Rectal smooth muscle tissue (tissue), 1 donor: ENCODE data around the gene NAALADL2.

Experiments
- H3K27ac ChIP-seq: one replicate; pipeline ENCODE4 v1.7.0; 2013; ENCODE audit warnings: low read depth, low read length, inconsistent platforms
- H3K27me3 ChIP-seq: one replicate; pipeline ENCODE4 v1.7.0; 2013; ENCODE audit warnings: low read length; ENCODE audit not compliant: control insufficient read depth, insufficient read depth
- H3K36me3 ChIP-seq: one replicate; pipeline ENCODE4 v1.7.0; 2013; ENCODE audit warnings: low read length; ENCODE audit not compliant: control insufficient read depth, insufficient read depth
- H3K4me1 ChIP-seq: one replicate; pipeline ENCODE4 v1.7.0; 2013; ENCODE audit warnings: low read length; ENCODE audit not compliant: control insufficient read depth, insufficient read depth
- H3K4me3 ChIP-seq: one replicate; pipeline ENCODE4 v1.7.0; 2013; ENCODE audit warnings: low read length
- H3K9ac ChIP-seq: one replicate; pipeline ENCODE4 v1.7.0; 2013; ENCODE audit warnings: low read length

The NAALADL2 gene

DNA sequence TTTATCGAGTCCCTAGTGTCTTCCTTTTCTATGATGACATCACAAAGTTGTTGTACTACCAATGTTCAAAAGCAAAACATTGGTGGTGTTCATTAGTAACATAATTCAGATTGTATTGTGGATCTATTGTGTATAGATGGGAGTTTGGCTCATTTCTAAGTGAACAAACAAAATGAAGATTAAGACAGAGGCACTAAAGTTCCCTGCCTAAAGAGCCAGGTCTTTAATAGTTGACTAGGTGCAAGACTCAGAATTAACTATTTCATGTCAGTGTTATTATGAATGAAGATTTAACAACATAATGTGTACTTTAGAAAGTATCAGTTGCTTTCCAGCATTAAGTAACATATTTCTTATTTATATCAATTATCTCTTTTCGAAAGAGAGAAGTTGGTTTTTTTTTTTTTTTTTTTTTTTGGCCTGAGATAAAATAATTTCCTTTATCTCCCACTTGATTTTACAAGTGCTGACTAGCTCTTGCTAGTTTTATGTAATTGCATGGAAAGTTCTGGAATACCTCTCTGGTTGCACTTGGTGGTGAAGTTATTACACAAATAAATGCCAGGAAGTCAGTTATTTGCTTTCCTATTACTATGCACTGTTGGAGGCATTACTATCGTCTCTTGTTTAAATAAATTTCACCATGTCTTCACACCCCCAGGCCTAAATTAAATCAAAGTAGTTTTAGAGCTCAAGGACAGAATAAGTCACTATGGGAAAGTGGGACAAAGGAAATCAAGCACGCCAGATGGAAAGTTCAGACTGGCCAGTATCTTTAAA is 48.7 kb downstream of the NAALADL2 start:
- H3K27me3 ChIP-seq = no peaks in the 10 kb centered on the region
- H3K27ac ChIP-seq = no peak overlapping the region
- H3K9ac ChIP-seq = no peak overlapping the region

DNA sequence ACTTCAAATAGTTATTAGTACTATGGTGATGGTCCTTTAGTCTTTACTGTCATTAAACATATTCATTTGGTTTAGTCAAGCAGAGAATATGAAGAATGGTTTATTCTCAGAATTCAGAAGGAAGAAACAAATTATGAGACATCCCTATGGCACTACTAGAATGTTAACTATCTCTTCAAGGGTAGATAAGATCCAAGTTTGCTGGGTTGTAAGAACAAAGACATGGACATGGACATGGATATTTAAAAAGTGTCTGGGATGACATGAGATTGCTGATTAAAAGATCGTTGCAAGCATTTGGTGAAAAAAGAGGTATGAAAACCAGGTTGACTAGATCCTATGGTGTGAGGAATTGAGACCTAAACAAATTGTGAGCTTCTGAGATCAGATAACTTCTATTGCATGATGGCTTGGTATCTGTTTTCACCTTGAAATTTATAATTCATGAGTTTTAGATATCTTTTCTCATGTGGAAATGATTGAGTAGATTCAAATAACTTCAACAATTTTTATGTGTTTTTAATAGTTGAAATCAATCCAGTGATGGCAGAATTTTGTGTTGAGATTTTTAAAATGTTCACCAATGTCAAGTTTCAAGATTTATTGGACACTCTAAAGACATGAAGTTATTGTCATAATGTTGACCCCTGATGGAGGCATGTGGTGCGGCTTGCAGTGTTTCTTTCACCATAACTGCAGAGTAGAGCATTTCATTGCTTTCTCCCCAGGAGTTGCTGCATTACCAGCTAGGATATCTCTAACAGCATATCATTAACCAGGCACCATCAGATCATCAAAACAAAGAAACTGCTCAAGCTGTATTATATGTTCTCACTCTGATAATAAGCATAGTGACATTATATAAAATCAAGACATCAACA is 72.6 kb downstream of the NAALADL2 start:
- Histone ChIP-seq H3K36me3 (no peaks in the 10 kb centered on the region), H3K27me3 (no peaks in the 10 kb centered on the region), H3K4me1 (no peaks in the 10 kb centered on the region), H3K9ac (no peak overlapping the region), H3K4me3 (no peak overlapping the region), H3K27ac (no peak overlapping the region)

More for the DNA sequence above, 48.7 kb downstream of the NAALADL2 start:
- Histone ChIP-seq H3K4me1 (no peaks in the 10 kb centered on the region), H3K36me3 (no peaks in the 10 kb centered on the region), H3K4me3 (no peak overlapping the region)

DNA sequence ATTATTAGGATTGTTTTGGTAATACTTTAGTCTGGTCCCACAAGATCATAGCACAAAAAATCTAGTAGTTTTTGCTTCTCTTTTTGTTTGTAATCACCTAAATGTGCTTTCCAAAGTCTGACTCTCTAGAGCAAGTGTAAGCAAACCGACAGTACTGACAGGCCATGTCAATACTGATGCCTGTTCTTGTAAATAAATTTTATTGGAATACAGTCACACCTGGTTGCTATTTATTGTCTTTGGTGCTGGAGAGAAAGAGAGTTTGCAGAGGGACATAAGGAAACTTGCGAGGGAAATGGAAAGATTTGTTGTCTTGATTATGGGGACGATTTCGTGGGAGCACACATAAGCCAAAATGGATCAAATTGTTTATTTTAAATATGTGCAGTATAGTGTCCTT is 77.5 kb downstream of the NAALADL2 start:
- no peak overlapping the region for H3K9ac ChIP-seq
- no peak overlapping the region for H3K27ac ChIP-seq
- H3K4me1 ChIP-seq = peaks cover 2% of the 10 kb centered on the region
- H3K36me3 ChIP-seq = no peaks in the 10 kb centered on the region
- H3K27me3 ChIP-seq = no peaks in the 10 kb centered on the region
- H3K4me3 ChIP-seq = no peak overlapping the region

DNA sequence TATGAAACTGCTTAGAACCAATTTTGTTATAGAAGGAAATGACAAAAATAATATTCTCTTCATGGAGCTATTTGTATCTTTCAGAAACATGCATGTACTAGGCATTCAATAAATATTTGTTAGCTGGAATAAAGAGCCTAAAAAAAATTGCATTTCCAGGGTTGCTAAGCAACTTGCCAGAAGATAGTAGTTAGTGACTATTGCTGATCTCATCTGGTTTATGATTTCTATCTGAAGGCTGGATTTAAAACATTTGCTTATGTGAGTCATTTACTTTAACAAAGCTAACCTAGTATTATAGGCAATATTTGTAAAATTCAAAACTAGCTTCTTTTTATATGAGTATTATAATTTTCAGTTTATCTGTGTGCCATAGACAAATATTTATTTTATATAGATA is 78.3 kb downstream of the NAALADL2 start:
- no peak overlapping the region for H3K9ac ChIP-seq
- no peak overlapping the region for H3K27ac ChIP-seq
- peaks cover 2% of the 10 kb centered on the region for H3K4me1 ChIP-seq
- no peaks in the 10 kb centered on the region for H3K36me3 ChIP-seq
- no peaks in the 10 kb centered on the region for H3K27me3 ChIP-seq
- H3K4me3 ChIP-seq = no peak overlapping the region

DNA sequence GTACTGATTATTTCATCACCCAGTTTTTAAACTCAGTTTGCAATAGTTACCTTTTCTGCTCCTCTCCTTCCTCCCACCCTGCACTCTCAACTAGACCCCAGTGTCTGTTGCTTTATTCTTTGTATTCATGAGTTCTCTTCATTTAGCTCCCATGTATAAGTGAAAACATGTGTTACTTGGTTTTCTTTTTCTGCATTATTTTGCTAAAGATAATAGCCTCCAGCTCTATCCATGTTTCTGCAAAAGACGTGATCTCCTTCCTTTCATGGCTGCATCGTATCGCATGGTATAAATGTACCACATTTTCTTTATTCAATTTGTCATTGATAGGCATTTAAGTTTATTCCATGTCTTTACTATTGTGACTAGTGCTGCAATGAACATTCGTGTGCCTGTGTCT is 79.0 kb downstream of the NAALADL2 start:
- Histone ChIP-seq H3K9ac (no peak overlapping the region), H3K36me3 (no peaks in the 10 kb centered on the region), H3K27ac (no peak overlapping the region), H3K4me1 (peaks cover 2% of the 10 kb centered on the region), H3K27me3 (no peaks in the 10 kb centered on the region), H3K4me3 (no peak overlapping the region)

DNA sequence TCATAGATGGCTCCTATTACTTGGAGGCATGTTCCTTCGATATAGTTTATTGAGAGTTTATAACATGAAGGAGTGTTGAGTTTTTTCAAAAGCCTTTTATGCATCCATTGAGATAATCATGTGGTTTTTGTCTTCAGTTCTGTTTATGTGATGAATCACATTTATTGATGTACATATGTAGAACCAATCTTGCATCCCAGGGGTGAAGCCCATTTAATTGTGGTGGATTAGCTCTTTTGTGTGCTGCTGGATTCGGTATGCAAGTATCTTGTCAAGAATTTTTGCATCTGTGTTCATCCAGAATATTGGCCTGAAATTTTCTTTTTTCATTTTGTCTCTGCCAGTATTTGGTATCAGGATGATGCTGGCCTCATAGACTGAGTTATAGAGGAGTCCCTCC is 81.0 kb downstream of the NAALADL2 start:
- Histone ChIP-seq H3K4me3 (no peak overlapping the region), H3K9ac (no peak overlapping the region), H3K27me3 (no peaks in the 10 kb centered on the region), H3K4me1 (peaks cover 2% of the 10 kb centered on the region), H3K27ac (no peak overlapping the region), H3K36me3 (no peaks in the 10 kb centered on the region)

DNA sequence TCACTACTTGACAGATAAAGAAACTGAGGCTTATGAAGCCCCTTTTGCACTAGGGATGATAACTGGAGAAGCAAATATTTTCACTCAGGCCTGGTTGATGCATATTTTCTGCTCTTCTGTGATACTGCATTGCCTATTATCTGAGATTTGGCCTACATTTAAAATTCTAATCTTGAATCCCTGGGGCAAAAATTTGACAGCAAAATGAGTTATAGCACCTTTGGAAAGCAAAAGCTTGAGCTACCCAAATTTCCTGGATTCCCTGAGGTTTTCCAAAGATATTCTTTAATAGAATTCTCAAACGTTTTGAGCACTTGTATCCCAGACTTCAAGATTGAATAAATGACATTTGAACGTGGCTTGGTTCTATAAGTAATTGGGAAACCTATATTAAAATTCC is 86.1 kb downstream of the NAALADL2 start:
- no peaks in the 10 kb centered on the region for H3K27me3 ChIP-seq
- no peak overlapping the region for H3K27ac ChIP-seq
- H3K4me3 ChIP-seq = no peak overlapping the region
- H3K9ac ChIP-seq = no peak overlapping the region
- H3K4me1 ChIP-seq = peaks cover 5% of the 10 kb centered on the region
- H3K36me3 ChIP-seq = no peaks in the 10 kb centered on the region

DNA sequence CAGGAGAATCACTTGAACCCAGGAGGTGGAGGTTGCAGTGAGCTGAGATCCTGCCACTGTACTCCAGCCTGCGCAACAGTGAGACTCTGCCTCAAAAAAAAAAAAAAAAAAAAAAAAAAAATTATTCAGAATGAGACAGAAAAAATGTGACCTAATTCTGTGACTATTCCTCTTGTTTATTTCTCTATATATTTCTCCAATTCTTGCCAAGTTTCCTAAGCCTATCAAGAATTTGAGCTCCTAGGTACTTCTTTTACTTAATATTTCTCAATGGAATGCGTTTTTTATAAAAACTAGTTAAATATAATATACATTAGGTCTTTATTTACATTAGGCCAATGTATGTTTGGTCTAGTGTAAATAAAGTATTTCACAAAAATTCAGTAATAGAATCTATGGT is 86.8 kb downstream of the NAALADL2 start:
- Histone ChIP-seq H3K4me1 (peaks cover 5% of the 10 kb centered on the region), H3K36me3 (no peaks in the 10 kb centered on the region), H3K27me3 (no peaks in the 10 kb centered on the region), H3K9ac (no peak overlapping the region), H3K4me3 (no peak overlapping the region), H3K27ac (no peak overlapping the region)

DNA sequence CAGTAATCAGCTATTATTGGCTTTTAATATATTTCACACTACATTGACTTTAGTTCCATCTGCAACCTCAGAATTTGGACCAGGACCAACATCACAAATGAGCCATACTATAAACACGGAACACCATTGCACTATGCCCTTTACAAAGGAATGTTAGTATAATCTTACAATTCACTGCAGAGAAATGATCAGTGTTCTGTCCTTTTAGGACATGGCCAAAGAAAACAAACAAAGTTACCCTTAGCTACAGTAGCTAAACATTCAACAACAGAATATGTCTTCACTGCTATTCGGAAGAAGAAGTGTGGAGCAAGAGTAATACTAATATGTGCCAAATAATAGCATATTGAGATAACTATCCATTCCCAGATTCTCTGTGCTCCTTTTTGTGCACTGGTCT is 90.4 kb downstream of the NAALADL2 start:
- Histone ChIP-seq H3K36me3 (no peaks in the 10 kb centered on the region), H3K9ac (no peak overlapping the region), H3K27me3 (no peaks in the 10 kb centered on the region), H3K4me1 (peaks cover 5% of the 10 kb centered on the region), H3K4me3 (no peak overlapping the region), H3K27ac (no peak overlapping the region)

DNA sequence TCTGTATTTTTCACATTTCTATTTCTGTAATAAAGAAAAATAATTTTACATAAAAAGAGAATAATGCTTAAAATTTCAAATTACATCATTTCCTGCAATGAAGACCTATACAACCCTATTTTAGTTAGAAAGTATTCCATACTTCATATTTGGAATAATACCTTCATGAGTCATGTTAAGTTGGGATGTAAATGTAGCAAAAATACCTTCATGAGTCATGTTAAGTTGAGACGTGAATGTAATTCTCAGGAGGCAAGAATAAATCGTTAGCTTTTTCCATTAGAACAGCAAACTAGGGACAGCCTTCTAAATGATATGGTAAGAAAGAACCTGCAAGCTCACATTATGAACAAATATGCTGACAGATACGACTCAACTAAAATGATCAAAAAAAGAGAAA is 91.9 kb downstream of the NAALADL2 start:
- Histone ChIP-seq H3K27me3 (no peaks in the 10 kb centered on the region), H3K36me3 (no peaks in the 10 kb centered on the region), H3K9ac (no peak overlapping the region), H3K27ac (no peak overlapping the region), H3K4me3 (no peak overlapping the region), H3K4me1 (peaks cover 5% of the 10 kb centered on the region)

DNA sequence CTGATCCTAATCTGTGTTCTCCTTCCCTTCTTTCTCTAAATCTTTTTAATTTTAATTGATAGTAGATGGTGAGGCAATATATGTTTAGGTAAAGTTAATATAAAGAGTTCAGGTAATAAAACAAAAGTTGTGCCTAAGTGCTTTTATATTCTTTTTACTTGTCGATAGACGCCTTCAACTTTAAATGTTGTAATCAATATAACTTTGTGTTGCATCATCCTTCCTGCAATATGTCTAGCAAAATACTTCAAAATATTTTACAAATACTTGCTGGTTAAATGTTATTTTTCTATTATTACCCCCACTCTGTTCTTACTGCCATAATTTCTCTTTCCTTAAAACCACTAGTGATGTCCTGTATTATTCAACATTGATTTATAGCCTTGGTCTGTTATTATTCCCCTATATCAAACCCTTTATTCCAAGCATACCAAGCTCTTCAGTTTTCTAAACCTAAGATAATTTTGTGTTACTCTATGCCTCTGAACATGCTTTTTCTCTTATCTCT is 92.4 kb downstream of the NAALADL2 start:
- Histone ChIP-seq H3K4me1 (peaks cover 5% of the 10 kb centered on the region), H3K27ac (no peak overlapping the region)

DNA sequence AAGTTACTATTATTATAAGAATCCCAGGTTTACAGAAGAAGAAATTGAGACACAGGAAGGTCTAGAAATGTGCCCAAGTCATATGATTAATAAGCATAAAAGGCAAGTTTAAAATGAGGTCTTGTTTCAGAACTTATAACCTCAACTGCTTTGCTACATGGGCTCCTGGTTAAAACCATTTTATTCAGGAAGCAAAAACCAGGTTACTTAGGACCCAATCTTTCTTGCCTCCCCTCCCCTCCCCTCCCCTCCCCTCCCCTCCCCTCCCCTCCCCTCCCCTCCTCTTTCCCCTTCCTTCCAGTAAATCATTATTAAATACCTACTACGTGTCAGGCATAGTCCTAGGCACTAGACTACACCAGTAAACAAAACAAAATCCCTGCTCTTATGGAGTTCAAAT is 93.9 kb downstream of the NAALADL2 start:
- no peaks in the 10 kb centered on the region for H3K27me3 ChIP-seq
- no peak overlapping the region for H3K27ac ChIP-seq
- peaks cover 11% of the 10 kb centered on the region for H3K4me1 ChIP-seq
- H3K9ac ChIP-seq = no peak overlapping the region
- H3K4me3 ChIP-seq = no peak overlapping the region
- no peaks in the 10 kb centered on the region for H3K36me3 ChIP-seq

More for the DNA sequence above, 92.4 kb downstream of the NAALADL2 start:
- no peaks in the 10 kb centered on the region for H3K27me3 ChIP-seq
- no peak overlapping the region for H3K9ac ChIP-seq
- H3K36me3 ChIP-seq = no peaks in the 10 kb centered on the region
- H3K4me3 ChIP-seq = no peak overlapping the region
